GM19238 (cell line): ENCODE measurements around the gene CDK6.

Experiments
- DNase-seq: peaks from one replicate; pipeline ENCODE4 v3.0.0; 2011; ENCODE audit warnings: low spot score; ENCODE audit not compliant: insufficient read length

CDK6 gene

GRCh38 chr7:92740134-92740533, 96.2 kb downstream of the CDK6 start:
- no peak for DNase-seq

- no peak for DNase-seq
These were observed 97.3 kb downstream of the CDK6 start for GRCh38 chr7:92739091-92739490.

GRCh38 chr7:92737706-92738105, 98.7 kb downstream of the CDK6 start:
- DNase-seq, result no peak

- no peak for DNase-seq
These were observed 99.5 kb downstream of the CDK6 start for GRCh38 chr7:92736870-92737269.

GRCh38 chr7:92735707-92736106, 100.7 kb downstream of the CDK6 start:
- DNase-seq, result no peak

GRCh38 chr7:92732316-92733036, 103.9 kb downstream of the CDK6 start:
- no peak for DNase-seq

GRCh38 chr7:92731335-92732063, 104.9 kb downstream of the CDK6 start:
- DNase-seq, result no peak

- DNase-seq, result no peak
These were observed 105.6 kb downstream of the CDK6 start for GRCh38 chr7:92730808-92731207.

GRCh38 chr7:92729751-92730150, 106.6 kb downstream of the CDK6 start:
- DNase-seq, result no peak

- no peak for DNase-seq
These were observed 107.2 kb downstream of the CDK6 start for GRCh38 chr7:92729172-92729571.

- DNase-seq, result no peak
These were observed 108.6 kb downstream of the CDK6 start for GRCh38 chr7:92727755-92728154.

- no peak for DNase-seq
These were observed 111.0 kb downstream of the CDK6 start for GRCh38 chr7:92725161-92725925.

GRCh38 chr7:92723943-92724342, 112.4 kb downstream of the CDK6 start:
- DNase-seq, result no peak

- no peak for DNase-seq
These were observed 113.2 kb downstream of the CDK6 start for GRCh38 chr7:92723205-92723604.

GRCh38 chr7:92722541-92722940, 113.8 kb downstream of the CDK6 start:
- DNase-seq, result no peak

- no peak for DNase-seq
These were observed 115.6 kb downstream of the CDK6 start for GRCh38 chr7:92720604-92721350.

GRCh38 chr7:92717993-92718716, 118.2 kb downstream of the CDK6 start:
- no peak for DNase-seq

- no peak for DNase-seq
These were observed 118.8 kb downstream of the CDK6 start for GRCh38 chr7:92717623-92717992.

- DNase-seq, result no peak
These were observed 119.4 kb downstream of the CDK6 start for GRCh38 chr7:92716825-92717580.

GRCh38 chr7:92715963-92716362, 120.4 kb downstream of the CDK6 start:
- DNase-seq, result no peak
